ENCODE results near the gene SLC25A29.
"Not testable (repeated sequence)": the region's sequence is repeated elsewhere in the genome, so short reads cannot be mapped to it uniquely, and the experiment has no call there.

The SLC25A29 gene

GRCh38 chr14:100299238-100299560 is 7.0 kb downstream of the SLC25A29 start:
- no peaks in the 10 kb centered on the region for H3F3A ChIP-seq (ENCODE audit: low read depth)
- peaks cover 22% of the 10 kb centered on the region for H4K20me1 ChIP-seq (ENCODE audit: insufficient read depth, low read length, poor library complexity, severe bottlenecking)
- H3K4me1 ChIP-seq (ENCODE audit: insufficient read depth, low read length, poor library complexity, severe bottlenecking), result peaks cover 15% of the 10 kb centered on the region
- H3K36me3 ChIP-seq (ENCODE audit: insufficient read depth, low read length), result peaks cover 12% of the 10 kb centered on the region; the same call in 1 of the 2 replicates
- H3K9me2 ChIP-seq (replicated peaks; ENCODE audit: low read depth, low read length), result no peaks in the 10 kb centered on the region
- TF ChIP-seq CTCF (conservative IDR thresholded peaks at IDR 0.05; ENCODE audit: low read length) (no peak), EZH2phosphoT487 (IDR thresholded peaks at IDR 0.05; ENCODE audit: borderline replicate concordance) (no peak)
- H3K27me3 ChIP-seq (ENCODE audit: insufficient read depth, low read length, poor library complexity, severe bottlenecking), result no peaks in the 10 kb centered on the region
- no peak overlapping the region for H2AFZ ChIP-seq (ENCODE audit: low read length)
- peaks cover 48% of the 10 kb centered on the region for H3K79me2 ChIP-seq (ENCODE audit: insufficient read depth, low read length)
- no peak overlapping the region for H3K4me2 ChIP-seq (ENCODE audit: low read depth, low read length, poor library complexity, severe bottlenecking)
- H3K4me3 ChIP-seq (ENCODE audit: low read length, poor library complexity, severe bottlenecking), result no peak overlapping the region
- H3K9ac ChIP-seq (ENCODE audit: low read depth, low read length, poor library complexity, severe bottlenecking), result no peak overlapping the region
- no peaks in the 10 kb centered on the region for H3K9me3 ChIP-seq (ENCODE audit: insufficient read depth, low read depth, low read length)

GRCh38 chr14:100298551-100299237 is 7.5 kb downstream of the SLC25A29 start:
- H3K27me3 ChIP-seq (ENCODE audit: insufficient read depth, low read length, poor library complexity, severe bottlenecking), result no peaks in the 10 kb centered on the region
- peaks cover 17% of the 10 kb centered on the region for H4K20me1 ChIP-seq (ENCODE audit: insufficient read depth, low read length, poor library complexity, severe bottlenecking)
- no peaks in the 10 kb centered on the region for H3F3A ChIP-seq (ENCODE audit: low read depth)
- H3K4me3 ChIP-seq (ENCODE audit: low read length, poor library complexity, severe bottlenecking), result no peak overlapping the region
- no peak for TF ChIP-seq CTCF (conservative IDR thresholded peaks at IDR 0.05; ENCODE audit: low read length)
- TF ChIP-seq EZH2phosphoT487 (IDR thresholded peaks at IDR 0.05; ENCODE audit: borderline replicate concordance), result no peak
- H3K4me1 ChIP-seq (ENCODE audit: insufficient read depth, low read length, poor library complexity, severe bottlenecking), result peaks cover 10% of the 10 kb centered on the region
- no peaks in the 10 kb centered on the region for H3K9me3 ChIP-seq (ENCODE audit: insufficient read depth, low read depth, low read length)
- H3K36me3 ChIP-seq (ENCODE audit: insufficient read depth, low read length), result peaks cover 12% of the 10 kb centered on the region; the same call in 1 of the 2 replicates
- no peak overlapping the region for H3K9ac ChIP-seq (ENCODE audit: low read depth, low read length, poor library complexity, severe bottlenecking)
- peaks cover 43% of the 10 kb centered on the region for H3K79me2 ChIP-seq (ENCODE audit: insufficient read depth, low read length)
- no peak overlapping the region for H3K4me2 ChIP-seq (ENCODE audit: low read depth, low read length, poor library complexity, severe bottlenecking)
- H2AFZ ChIP-seq (ENCODE audit: low read length), result no peak overlapping the region
- no peaks in the 10 kb centered on the region for H3K9me2 ChIP-seq (replicated peaks; ENCODE audit: low read depth, low read length)

GRCh38 chr14:100297320-100298300 is 8.6 kb downstream of the SLC25A29 start:
- Histone ChIP-seq H3K4me2 (ENCODE audit: low read depth, low read length, poor library complexity, severe bottlenecking) (no peak overlapping the region), H3K9ac (ENCODE audit: low read depth, low read length, poor library complexity, severe bottlenecking) (no peak overlapping the region), H3K79me2 (ENCODE audit: insufficient read depth, low read length) (peaks cover 32% of the 10 kb centered on the region), H3K9me3 (ENCODE audit: insufficient read depth, low read depth, low read length) (no peaks in the 10 kb centered on the region), H3K4me1 (ENCODE audit: insufficient read depth, low read length, poor library complexity, severe bottlenecking) (no peaks in the 10 kb centered on the region), H3K27me3 (ENCODE audit: insufficient read depth, low read length, poor library complexity, severe bottlenecking) (no peaks in the 10 kb centered on the region), H3F3A (ENCODE audit: low read depth) (no peaks in the 10 kb centered on the region), H3K36me3 (ENCODE audit: insufficient read depth, low read length) (peaks cover 17% of the 10 kb centered on the region; the same call in 1 of the 2 replicates), H4K20me1 (ENCODE audit: insufficient read depth, low read length, poor library complexity, severe bottlenecking) (peaks cover 6% of the 10 kb centered on the region), H3K9me2 (replicated peaks; ENCODE audit: low read depth, low read length) (no peaks in the 10 kb centered on the region), H3K4me3 (ENCODE audit: low read length, poor library complexity, severe bottlenecking) (no peak overlapping the region), H2AFZ (ENCODE audit: low read length) (no peak overlapping the region)
- TF ChIP-seq CTCF (conservative IDR thresholded peaks at IDR 0.05; ENCODE audit: low read length), result no peak
- no peak for TF ChIP-seq EZH2phosphoT487 (IDR thresholded peaks at IDR 0.05; ENCODE audit: borderline replicate concordance)

GRCh38 chr14:100296729-100297128 is 9.5 kb downstream of the SLC25A29 start:
- Histone ChIP-seq H3K36me3 (ENCODE audit: insufficient read depth, low read length) (peaks cover 26% of the 10 kb centered on the region; the same call in 1 of the 2 replicates), H3K79me2 (ENCODE audit: insufficient read depth, low read length) (peaks cover 23% of the 10 kb centered on the region; the same call in 1 of the 2 replicates)
- H4K20me1 ChIP-seq (ENCODE audit: insufficient read depth, low read length, poor library complexity, severe bottlenecking); H2AFZ ChIP-seq (ENCODE audit: low read length); H3K4me2 ChIP-seq (ENCODE audit: low read depth, low read length, poor library complexity, severe bottlenecking); H3F3A ChIP-seq (ENCODE audit: low read depth); H3K9me2 ChIP-seq (replicated peaks; ENCODE audit: low read depth, low read length); H3K4me1 ChIP-seq (ENCODE audit: insufficient read depth, low read length, poor library complexity, severe bottlenecking); H3K9ac ChIP-seq (ENCODE audit: low read depth, low read length, poor library complexity, severe bottlenecking); H3K27me3 ChIP-seq (ENCODE audit: insufficient read depth, low read length, poor library complexity, severe bottlenecking); H3K9me3 ChIP-seq (ENCODE audit: insufficient read depth, low read depth, low read length); H3K4me3 ChIP-seq (ENCODE audit: low read length, poor library complexity, severe bottlenecking): not testable (repeated sequence)

Measured in Loucy (cell line).